IMR-90 (cell line): Measurements from ENCODE around the gene LALBA.

ENCODE experiments used
- CTCF ChIP-seq: conservative IDR thresholded peaks from 2 replicates; pipeline ENCODE4 v1.5.1; 2012; ENCODE audit warnings: mild to moderate bottlenecking, low read depth, low read length, improper control_type of control experiment
- FOS ChIP-seq: fragments of 150-350 bp; IDR thresholded peaks from 2 replicates; pipeline ENCODE4 v1.6.1; 2016; ENCODE audit warnings: low read depth, low read length
- POLR2A ChIP-seq: IDR thresholded peaks from 2 replicates; pipeline ENCODE4 v1.6.1; 2012; ENCODE audit warnings: mild to moderate bottlenecking, low read depth, low read length
- RFX5 ChIP-seq: IDR thresholded peaks from 2 replicates; pipeline ENCODE4 v1.8.0; 2012; ENCODE audit warnings: low read depth, mild to moderate bottlenecking, low read length, moderate library complexity

DNA sequence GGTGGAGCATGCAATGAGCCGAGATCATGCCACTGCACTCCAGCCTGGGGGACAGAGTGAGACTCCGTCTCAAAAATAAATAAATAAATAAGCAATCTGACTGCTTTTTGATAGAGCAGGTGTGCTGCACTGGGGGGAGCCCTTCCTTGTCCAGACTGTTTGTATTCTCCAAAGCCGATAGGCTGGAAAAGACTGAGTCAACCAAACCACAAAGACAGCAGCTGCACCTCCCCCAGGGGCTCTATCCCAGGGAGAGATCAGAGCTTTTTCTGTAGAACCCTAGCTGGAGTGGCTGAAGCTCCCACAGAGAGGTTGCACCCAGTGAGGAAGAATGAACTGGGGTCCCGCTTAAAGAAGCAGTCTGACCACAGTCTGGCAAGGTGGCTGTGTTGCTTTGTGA, 45.8 kb upstream of the LALBA start:
- no peak for TF ChIP-seq CTCF
- TF ChIP-seq FOS, result no peak
- TF ChIP-seq POLR2A, result no peak
- no peak for TF ChIP-seq RFX5
